Measurements from ENCODE around the gene ACO2.
"Not testable (repeated sequence)": the region's sequence is repeated elsewhere in the genome, so short reads cannot be mapped to it uniquely, and the experiment has no call there.

Gene ACO2

DNA sequence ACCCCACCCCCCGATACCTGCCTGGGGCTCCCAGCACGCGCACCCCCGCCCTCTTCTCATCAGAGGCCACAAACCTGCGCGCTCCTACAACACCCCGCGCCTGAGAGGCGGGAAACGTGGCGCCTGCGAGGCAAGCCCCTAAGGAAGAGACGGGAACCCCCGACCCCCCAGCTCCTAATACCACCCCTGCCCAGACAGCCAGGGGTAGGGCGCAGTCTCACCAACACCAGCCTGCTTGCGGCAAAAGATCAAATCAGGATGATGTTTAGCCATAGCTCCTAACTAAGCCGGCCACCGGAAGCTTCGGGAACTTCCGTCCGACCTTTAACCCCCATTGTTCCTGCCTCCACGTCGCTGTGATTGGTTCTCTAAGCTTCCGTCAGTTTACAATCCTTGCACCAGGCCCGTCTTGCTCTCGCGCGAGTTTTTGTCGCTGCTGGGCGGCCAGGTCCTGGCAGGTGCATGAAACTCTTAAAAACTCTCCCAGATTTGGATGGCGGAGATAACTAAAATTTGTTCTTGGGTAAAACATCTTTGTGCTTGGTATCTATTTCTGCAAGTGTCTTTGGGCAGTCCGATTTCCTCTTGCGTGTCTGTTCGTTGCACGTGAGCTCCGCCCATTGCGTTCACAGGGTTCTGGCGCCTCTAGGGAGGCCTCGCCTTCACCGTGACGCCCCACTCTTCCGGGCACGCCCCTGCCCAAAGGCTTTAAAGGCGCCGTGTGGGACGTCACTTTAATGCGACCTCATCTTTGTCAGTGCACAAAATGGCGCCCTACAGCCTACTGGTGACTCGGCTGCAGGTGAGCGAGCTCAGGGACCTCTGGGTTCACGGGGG is at the start of gene ACO2, which contains the start of gene PHF5A:
Gene ACO2 (plus strand): TSS at position 737 of the 837 bp plus-strand sequence. CDS start 30 bp downstream, at position 767.
Gene PHF5A (minus strand): TSS at position 312 of the 837 bp plus-strand sequence. CDS start 39 bp downstream, at position 273.
- FAIRE-seq, result peak; percentile 93

DNA sequence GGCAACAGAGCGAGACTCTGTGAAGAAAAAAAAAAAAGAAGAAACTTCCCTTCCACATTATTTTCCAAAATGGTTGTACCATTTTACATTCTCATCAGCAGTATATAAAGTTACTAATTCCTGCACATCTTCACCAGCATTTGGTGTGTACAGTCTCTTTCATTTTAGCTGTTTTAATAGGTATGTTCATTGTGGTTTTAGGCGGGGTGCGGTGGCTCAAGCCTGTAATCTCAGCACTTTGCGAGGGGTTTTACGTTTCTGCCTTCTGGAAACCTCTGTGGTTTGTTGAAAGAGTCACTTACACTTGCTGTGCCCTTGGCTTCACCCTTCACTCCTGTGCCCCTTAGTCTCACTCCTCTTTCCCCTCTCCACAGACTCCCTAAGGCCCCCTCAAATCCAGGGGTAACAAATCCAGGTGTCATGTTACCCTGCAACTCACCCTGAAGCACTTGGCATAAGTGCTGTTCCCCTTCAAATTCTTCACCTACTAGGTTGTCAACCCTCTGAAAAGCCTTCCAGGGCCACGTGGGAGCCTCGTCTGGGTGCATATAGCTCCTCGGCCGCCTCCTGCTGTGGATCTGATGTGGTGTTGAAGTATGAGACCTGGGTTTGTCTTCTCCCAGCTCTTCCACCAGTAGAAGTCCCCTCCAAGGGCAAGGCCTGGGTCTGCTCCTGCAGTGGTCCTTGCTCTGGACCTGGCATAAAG is 43.1 kb upstream of the ACO2 start:
- FAIRE-seq, result no peak

DNA sequence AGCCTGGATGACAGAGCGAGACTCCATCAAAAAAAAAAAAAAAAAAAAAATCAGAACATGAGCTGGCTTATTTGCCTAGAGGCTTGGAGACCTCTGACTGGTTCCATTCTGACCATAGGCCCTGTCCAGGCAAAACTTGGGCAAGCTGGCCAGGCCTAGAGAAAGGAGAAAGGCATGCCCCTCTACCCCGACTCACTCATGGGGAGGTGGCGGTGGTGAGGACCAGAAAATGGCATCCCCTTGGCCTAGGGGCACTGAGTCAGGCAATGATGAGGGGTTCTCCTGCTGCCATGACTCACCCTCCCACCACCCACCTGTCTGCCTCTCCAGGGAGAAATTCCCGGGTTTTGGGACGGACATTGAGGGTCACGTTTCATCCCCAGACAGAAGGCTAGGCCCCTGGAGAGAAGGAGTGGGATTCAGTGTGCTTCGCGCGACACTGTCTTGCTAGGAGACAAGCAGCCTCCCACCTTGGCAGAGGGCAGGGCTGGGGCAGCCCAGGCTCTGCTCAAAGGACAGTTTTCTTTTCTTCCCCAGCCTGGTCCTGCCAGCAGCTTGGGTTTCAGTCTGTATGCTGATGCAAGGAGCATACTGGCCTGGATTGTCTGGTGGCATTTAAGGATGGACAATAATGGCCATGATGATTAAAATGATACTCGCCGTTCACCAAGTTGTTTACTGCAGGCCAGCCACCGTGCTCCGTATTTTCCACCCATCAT is 39.5 kb upstream of the ACO2 start:
- no peak for FAIRE-seq

DNA sequence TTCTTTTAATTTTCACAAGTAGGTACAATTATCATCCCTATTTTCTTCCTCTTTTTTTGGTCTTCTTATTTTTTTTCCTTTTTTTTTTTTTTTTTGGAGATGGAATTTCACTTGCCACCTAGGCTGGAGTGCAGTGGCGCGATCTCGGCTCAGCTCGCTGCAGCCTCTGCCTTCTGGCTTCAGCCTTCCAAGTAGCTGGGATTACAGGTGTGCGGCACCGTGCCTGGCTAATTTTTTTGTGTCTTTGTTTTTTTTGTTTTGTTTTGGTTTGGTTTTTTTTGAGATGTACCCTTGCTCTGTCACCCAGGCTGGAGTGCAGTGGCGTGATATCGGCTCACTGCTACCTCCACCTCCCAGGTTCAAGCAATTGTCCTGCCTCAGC is 39.0 kb upstream of the ACO2 start:
- no peak for FAIRE-seq

DNA sequence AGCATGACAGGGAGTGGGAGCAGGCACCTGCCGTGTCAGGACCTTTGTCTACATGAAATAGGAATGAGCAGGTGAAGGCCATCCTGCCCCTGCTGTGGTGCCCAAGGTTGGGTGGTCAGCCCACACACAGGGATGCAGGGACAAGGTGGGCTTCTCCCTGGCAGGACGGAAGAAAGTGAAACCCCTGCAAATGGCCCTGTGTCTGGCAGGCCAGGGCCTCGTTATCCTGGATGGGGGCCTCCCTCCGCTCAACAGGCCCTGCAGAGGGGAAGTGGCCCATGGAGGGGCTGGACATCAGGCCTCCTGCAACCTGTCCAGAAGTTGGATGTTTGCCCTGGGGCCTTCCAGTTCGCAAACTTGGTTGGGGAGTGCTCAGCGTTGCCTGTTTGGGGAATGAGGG is 37.3 kb upstream of the ACO2 start:
- no peak for FAIRE-seq

DNA sequence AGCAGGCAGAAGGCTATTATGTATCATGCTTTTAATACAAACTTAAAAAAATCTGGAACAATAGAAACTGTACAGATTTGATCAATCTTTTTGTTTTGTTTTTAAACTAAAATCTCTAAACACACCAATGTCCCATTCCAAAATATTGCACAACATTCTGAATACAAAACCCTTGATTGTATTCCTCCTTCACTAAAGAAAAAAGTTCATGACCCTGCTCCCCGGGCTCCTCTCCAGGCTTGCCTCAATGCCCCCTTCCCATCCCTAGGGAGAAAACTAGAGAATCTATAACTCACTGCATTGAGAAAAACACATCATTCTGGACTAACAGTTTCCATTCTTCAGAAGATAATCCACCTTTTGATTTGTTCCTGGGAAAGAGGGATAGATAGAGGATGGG is 35.4 kb upstream of the ACO2 start:
- FAIRE-seq, result not testable (repeated sequence)

DNA sequence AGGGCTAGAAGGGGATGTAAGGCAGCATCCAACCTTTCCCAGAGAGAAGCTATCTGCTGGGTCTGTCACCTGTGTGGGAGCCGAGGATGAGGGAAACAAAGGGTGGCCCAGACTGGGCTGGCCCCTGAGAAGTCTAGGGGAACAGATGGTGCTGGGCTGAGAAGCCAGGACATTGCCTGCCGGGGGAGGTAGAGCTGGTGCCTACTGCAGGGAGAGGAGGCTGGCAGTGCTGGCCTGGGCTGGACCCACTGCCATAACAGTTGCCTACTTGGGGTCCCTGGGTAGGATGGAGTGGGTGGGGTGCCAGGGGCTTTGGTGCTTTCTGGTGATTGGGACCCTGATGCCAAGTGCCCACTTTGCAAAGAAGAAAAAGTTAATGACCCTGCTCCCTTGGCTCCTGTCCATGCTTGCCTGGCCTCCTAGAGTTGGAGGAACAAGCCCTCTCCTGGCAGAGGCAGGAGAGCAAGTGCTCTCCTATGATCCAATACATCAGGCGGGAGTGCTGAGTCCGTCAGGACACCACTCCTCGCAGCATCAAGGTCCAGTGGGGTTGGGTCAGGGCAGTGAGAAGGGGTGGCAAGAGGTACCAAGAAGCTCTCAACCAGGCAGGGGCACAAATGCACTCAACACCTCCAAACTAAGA is 34.4 kb upstream of the ACO2 start:
- not testable (repeated sequence) for FAIRE-seq

DNA sequence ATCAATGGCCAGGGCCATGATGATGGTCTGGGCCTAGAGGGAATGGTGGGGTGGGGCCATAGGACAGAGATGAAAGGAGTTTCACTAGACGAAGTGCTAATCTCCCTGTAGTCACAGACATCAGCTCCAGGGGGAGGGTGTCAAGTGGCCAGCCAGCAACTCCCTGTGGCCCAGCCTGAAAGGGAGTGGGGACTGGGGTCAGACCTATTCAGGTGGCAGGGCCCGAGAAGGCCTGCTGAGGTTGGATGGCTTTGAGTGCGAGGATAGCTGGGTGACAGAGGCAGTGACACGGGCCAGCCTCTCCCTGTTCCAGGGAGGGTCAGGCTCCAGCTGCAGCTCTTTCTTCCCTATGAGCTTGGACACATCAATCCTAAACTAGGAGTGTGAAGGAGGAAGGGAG is 33.4 kb upstream of the ACO2 start:
- FAIRE-seq, result no peak

DNA sequence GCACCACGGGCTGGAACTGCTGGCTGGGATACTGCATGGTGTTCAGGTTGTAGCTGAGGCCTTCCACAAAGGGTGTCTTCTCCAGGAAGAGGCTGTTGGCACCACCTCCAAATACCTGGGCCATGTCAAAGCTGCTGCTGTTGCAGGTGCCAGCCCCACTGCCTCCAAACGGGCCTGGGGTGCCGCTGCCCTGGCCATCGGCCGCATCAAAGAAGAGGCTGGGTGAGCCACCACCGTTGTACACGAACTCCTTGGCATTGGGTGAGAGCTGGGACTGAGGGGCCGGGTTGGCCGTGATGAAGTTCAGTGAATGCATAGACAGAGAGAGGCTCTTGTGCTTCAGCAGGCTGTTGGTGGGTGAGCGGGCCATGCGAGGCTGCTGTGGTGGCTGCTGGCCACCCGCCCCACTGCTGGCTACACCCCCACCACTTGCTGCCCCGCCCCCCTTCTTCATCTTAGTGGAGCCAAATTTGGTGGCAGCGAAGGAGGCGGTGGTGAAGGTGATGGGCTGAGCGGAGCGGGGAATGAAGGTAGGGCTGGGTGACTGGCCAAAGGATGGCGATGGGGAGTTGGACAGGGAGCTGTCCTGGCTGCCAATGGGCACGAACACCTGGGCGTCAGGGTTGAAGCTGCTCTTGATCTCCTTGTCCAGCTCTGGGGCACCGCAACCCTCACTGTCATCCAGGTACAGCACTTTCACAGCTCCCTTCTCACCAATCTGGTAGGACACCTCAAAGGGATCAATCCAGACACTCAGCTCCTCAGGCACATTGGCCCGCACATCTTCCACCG is 32.4 kb upstream of the ACO2 start:
- no peak for FAIRE-seq

DNA sequence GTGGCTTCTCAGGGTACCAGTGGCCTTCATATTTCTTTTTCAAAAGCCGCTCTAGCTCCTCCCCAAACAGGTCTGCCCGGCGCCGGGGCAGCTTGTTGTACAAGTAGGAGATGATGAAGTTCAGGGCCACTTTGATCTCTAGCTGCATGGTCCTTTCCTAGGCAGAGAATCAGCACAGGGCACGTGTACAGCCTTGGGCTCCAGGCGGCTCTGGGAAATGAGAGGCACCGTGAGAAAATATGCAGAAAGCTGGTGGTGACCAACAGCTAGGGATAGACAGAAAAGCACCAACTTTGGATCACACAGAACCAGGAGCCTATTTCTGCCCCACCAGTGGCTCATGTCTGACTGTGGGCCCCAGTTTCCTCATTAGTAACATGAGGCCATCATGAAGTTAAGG is 31.7 kb upstream of the ACO2 start:
- FAIRE-seq, result no peak

DNA sequence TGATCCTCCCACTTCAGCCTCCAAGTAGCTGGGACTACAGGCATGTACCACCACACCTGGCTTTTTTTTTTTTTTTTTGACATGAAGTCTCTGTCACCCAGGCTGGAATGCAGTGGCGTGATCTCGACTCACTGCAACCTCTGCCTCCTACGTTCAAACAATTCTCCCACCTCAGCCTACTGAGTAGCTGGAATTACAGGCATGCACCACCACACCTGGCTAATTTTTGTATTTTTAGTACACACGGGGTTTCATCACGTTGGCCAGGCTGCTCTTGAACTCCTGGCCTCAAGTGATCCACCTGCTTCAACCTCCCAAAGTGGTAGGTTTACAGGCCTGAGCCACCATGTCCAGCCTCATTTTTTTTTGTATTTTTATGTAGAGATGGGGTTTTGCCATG is 28.4 kb upstream of the ACO2 start:
- not testable (repeated sequence) for FAIRE-seq

DNA sequence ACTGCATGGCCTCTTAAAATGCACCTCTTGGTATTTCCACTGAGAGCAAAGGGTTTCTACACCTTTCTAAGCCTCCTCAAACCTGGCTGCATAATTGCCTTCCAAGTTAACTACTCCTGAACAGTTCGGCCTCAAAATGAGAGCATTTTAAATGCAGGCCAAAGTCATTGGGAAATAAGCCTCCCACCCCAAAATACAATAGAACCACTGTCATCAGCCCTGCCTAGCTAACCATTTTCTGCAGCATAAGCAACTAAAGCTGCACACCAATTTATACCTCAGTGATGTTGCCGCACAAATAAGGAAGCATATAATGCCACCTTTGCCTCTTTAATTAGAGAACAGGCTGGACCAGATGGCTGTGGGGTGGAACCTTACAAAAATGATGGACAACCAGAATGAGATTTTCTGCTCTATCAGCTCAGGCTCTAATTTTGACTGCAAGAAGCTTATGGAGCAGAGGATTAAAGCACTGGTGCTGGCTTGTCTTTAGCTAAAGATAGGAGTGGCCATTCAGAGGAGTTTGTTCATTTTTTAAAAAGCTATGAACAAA is 26.6 kb upstream of the ACO2 start:
- FAIRE-seq, result no peak

DNA sequence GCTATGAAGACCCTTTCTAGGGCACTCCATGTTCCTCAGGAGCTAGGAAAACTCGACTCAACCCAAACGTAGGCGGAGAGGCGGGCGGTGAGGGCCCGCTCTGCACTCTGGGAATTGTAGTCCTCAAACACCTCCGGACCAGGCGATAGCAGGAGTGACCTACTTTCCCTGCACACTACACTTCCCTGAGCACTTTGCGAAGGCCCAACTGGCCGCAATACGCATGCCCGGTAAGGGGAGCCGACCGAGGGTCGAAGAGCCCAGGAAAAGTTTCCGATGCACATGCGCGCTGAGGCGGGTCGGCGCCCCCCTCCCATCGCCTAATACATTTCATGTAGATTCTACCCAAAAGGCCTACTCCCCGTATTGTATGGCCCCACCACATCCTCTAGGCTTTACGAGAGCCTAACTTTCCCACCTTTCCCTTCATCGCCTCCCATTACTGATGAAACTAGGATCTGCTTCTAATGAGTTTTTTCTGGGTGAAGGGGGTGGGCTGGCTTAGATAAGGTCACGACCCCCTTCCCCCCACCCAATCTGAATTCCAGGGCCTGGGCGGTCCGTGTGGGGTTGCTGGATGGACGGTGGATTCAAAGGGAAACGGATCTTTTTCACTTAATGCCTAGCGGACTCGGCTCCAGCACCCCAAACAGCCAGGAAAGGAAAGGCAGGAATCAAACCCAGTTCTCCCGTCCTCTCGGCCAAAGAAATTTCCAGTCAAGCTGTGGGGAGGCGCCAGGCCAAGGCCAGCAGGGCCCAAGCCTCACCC is 24.4 kb upstream of the ACO2 start:
- FAIRE-seq, result peak; percentile 97

DNA sequence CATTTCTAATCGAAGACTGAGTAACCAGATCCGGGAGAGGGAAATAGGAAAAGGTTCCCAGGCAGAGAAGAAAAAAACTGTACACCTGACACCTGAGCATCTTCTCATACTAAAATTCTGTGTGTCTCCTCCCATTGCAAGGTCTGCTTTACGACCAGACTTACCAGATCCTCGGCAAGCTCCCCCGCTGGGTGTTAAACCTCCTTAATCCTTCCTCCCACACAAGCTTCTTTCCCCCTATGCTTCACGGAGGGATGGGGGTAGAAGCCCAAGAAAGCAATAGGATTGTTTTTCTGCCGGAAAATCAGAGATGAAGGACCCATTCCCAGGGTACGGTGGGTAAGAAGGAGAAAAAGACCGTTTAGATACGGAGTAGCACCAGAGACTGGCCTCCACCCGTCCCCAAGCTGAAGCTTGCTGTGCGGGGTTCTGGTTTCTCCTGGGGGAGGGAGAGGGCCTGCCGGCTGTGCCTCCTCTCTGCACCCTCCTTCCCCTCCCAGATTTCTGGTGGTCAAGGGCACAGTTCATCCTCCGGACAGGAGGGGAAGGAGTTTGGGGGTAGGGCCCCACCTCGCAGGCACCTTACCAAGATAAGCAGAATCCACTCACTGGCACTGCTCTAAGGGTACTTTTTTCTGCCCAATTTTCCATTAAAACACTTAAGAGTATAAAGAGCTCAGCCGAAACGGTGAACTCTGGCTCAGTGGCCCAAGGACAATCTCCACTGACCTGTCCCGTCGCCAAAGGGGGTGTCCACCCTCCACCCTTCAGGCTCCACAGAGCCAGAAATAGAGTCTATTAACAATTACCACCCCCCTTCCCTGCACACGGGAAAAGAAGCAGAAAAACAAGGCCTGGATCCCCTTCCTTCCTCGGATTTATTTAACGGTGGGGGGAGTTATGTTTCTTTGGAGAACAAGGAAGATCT is 23.5 kb upstream of the ACO2 start:
- FAIRE-seq, result no peak

DNA sequence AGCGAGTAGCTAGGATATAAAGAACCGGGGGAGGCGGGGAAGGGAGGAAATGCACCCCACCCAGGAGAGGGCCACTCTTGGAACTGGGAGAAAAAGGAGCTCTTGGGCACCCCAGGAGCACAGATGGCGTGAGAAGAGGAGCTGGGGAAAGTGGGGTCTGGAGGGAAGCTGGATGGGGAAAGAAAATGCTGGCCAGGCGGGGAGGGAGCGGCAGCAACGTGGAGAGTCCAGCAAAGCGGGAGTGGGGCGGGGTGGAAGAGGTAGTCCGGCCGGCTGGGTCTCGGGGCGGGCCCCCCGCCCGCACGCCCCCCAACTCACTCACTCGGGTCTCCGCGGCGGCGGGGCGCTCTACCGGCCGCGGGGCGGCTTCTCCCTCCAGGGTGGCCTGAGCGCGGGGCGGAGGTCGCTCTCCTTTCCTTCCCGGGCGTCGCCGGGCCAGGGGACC is 22.8 kb upstream of the ACO2 start:
- no peak for FAIRE-seq

DNA sequence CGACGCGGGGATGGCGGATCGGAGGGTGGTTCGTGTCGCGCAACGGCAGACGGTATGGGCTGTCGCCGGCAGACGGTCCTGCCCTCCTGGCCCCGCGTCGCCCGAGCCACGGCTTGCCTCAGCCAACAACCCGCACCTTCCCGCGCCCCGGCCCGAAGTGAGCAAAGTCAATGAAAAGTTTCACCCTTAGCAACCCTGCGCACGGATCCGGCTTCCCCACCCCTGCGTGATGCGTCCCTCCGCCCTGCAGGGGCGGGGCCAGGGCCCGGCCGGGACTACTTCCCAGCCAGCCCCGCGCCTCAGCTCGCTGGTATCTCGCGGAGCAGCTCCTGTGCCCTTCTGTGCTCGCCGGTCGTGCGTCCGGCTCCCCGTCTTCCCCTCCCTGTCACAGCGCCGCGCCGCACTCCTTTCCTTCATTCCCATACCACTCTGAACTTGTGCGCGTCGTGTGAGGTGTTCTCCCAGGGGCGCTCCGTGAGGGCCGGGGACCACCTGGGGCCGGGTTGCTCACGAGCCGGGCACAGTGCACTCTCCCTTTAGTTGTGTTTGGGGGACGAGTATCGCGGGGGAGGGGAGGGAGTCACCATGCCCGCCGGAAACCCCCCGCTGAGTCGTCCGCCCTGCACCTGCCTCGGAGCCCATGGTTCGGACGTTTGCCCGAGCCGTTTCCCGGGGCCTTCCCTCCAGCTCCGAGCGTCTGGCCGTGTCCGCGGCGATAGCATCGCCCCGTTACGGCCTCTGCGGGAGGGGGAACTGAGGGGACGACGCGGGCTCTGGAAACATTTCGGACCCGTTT is 22.1 kb upstream of the ACO2 start, which contains the start of gene TOB2:
Gene TOB2 (minus strand): TSS at position 163 of the 796 bp plus-strand sequence. CDS start 9,456 bp downstream, outside the sequence.
- no peak for FAIRE-seq

DNA sequence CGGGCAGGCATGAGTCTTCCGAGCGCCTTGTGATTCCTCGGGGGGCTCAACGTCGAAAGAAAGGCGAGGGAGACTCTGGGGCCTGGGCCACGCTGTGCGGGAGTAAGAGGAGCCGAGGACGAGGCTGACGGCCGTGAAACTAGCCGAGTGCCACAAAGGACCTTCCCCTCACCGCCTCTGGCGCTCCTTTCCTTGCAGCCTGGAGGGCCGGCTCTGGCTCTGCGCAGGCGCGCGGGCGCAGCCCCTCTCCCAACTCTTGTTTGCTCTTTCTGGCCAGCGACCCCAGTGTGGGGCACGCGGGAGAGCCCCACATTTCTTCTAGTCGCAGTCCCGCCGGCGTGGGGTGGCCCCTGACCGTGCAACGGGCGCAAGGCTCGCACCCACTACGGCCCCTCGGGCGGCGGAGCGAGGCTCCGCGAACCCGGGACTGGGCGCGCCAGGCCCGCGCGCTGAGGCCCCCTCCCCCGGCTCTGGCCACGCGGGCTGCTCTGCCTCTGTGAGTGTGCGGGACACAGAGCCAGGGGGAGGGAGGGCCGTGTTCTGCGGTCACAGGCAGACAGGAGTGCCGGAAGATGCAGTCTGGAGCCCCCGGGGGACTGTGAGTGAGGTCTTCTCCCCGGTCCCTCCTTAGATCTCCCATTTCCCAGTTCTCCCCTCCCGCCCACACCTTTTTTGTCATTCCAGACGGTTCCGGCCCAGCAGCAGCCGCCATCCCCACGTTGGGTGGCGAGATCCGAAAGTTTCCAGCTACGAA is 21.3 kb upstream of the ACO2 start:
- no peak for FAIRE-seq
